ENCODE measurements around the gene FBLL1. TPM values are rescaled to one million over a fixed set of nuclear protein-coding genes. Genes with fewer than 3 reads are reported as not detected.

The FBLL1 gene
- polyA plus RNA-seq = under 1 TPM in 1 of 2 donors, not detected in 1; 0.09 TPM

- no peak within 1 kb of the TSS for H3K27ac ChIP-seq (ENCODE audit: low read depth in 2 of 2, low read length in 1 of 2)
- peaks cover 4 to 11% of the 10 kb centered on the region in 2 donors for H3K27me3 ChIP-seq (ENCODE audit: control insufficient read depth in 1 of 2, insufficient read depth in 2 of 2, low read length in 2 of 2)
- 11 to 19% methylated on average over 35 to 38 of the region's 38 CpGs for WGBS, 2 donors
- no peaks in the 10 kb centered on the region for H3K36me3 ChIP-seq (ENCODE audit: control insufficient read depth in 2 of 2, insufficient read depth in 2 of 2, low read length in 1 of 2)
- H3K9me3 ChIP-seq (ENCODE audit: control insufficient read depth in 2 of 2, insufficient read depth in 1 of 2, low read depth in 1 of 2, low read length in 1 of 2) = peaks cover 3 to 8% of the 10 kb centered on the region in 2 donors
- H3K4me1 ChIP-seq (ENCODE audit: control insufficient read depth in 2 of 2, insufficient read depth in 2 of 2, low read length in 1 of 2) = peaks cover 11 to 12% of the 10 kb centered on the region in 2 donors
- peak within 1 kb of the TSS; percentile 36 to 59 for H3K4me3 ChIP-seq (ENCODE audit: low read depth in 1 of 2, low read length in 2 of 2)
Measured at GRCh38 chr5:168528521-168529373, at the start of gene FBLL1. TSS of gene FBLL1 (plus strand) at chr5:168529305. CDS start at chr5:168529505, 200 bp downstream.

DNA sequence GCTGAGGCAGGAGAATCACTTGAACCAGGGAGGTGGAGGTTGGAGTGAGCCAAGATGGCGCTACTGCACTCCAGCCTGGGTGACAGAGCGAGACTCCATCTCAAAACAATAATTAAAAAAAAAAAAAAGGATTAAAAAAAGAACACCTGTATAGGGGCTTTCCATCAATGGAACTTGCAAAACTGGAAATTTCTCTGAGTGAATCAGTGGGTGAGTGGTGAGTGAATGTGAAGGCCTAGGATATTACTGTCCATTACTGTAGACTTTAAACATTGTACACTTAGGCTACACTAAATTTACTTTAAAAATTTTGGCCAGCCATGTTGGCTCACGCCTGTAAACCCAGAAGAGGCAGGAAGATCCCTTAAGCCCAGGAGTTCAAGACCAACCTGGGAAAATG is 48.5 kb upstream of the FBLL1 start:
- Histone ChIP-seq H3K27me3 (ENCODE audit: control insufficient read depth in 1 of 2, insufficient read depth in 2 of 2, low read length in 2 of 2) (no peaks in the 10 kb centered on the region), H3K9me3 (ENCODE audit: control insufficient read depth in 2 of 2, insufficient read depth in 1 of 2, low read depth in 1 of 2, low read length in 1 of 2) (no peaks in the 10 kb centered on the region), H3K4me3 (ENCODE audit: low read depth in 1 of 2, low read length in 2 of 2) (no peak overlapping the region), H3K4me1 (ENCODE audit: control insufficient read depth in 2 of 2, insufficient read depth in 2 of 2, low read length in 1 of 2) (no peaks in the 10 kb centered on the region), H3K27ac (ENCODE audit: low read depth in 2 of 2, low read length in 1 of 2) (no peak overlapping the region), H3K36me3 (ENCODE audit: control insufficient read depth in 2 of 2, insufficient read depth in 2 of 2, low read length in 1 of 2) (no peaks in the 10 kb centered on the region)
- 73 to 87% methylated on average over 3 of the region's 3 CpGs for WGBS, 2 donors

GRCh38 chr5:168481330-168481788 is 47.7 kb upstream of the FBLL1 start:
- H3K9me3 ChIP-seq (ENCODE audit: control insufficient read depth in 2 of 2, insufficient read depth in 1 of 2, low read depth in 1 of 2, low read length in 1 of 2) = no peaks in the 10 kb centered on the region
- H3K27me3 ChIP-seq (ENCODE audit: control insufficient read depth in 1 of 2, insufficient read depth in 2 of 2, low read length in 2 of 2) = no peaks in the 10 kb centered on the region
- H3K4me3 ChIP-seq (ENCODE audit: low read depth in 1 of 2, low read length in 2 of 2) = no peak overlapping the region
- 35 to 36% methylated on average over 4 of the region's 4 CpGs for WGBS, 2 donors
- no peaks in the 10 kb centered on the region for H3K36me3 ChIP-seq (ENCODE audit: control insufficient read depth in 2 of 2, insufficient read depth in 2 of 2, low read length in 1 of 2)
- no peak overlapping the region for H3K27ac ChIP-seq (ENCODE audit: low read depth in 2 of 2, low read length in 1 of 2)
- no peaks in the 10 kb centered on the region for H3K4me1 ChIP-seq (ENCODE audit: control insufficient read depth in 2 of 2, insufficient read depth in 2 of 2, low read length in 1 of 2)

DNA sequence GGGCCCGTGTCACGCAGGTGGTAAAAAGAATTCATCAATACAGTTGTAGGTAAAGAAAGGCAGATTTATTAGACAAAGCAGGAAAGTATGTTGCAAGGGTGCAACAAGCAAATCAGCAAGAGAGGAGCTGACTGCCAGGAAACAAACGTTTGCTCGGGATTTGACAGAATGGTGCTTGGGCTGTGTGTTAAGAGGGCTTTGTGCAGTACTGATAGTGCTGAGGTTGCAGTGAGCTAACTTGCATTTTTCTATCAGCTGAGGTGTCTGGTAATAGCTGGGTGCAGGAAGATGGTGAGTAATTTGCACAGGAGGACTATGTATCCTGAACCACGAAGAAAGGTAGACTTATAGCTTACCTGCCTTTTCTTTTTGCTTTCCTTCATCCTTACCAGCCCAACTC is 46.7 kb upstream of the FBLL1 start:
- Histone ChIP-seq H3K36me3 (ENCODE audit: control insufficient read depth in 2 of 2, insufficient read depth in 2 of 2, low read length in 1 of 2) (no peaks in the 10 kb centered on the region), H3K27me3 (ENCODE audit: control insufficient read depth in 1 of 2, insufficient read depth in 2 of 2, low read length in 2 of 2) (no peaks in the 10 kb centered on the region), H3K27ac (ENCODE audit: low read depth in 2 of 2, low read length in 1 of 2) (no peak overlapping the region), H3K4me3 (ENCODE audit: low read depth in 1 of 2, low read length in 2 of 2) (no peak overlapping the region), H3K9me3 (ENCODE audit: control insufficient read depth in 2 of 2, insufficient read depth in 1 of 2, low read depth in 1 of 2, low read length in 1 of 2) (no peaks in the 10 kb centered on the region), H3K4me1 (ENCODE audit: control insufficient read depth in 2 of 2, insufficient read depth in 2 of 2, low read length in 1 of 2) (no peaks in the 10 kb centered on the region)
- WGBS, 2 donors = 65% methylated on average over 5 of the region's 5 CpGs

DNA sequence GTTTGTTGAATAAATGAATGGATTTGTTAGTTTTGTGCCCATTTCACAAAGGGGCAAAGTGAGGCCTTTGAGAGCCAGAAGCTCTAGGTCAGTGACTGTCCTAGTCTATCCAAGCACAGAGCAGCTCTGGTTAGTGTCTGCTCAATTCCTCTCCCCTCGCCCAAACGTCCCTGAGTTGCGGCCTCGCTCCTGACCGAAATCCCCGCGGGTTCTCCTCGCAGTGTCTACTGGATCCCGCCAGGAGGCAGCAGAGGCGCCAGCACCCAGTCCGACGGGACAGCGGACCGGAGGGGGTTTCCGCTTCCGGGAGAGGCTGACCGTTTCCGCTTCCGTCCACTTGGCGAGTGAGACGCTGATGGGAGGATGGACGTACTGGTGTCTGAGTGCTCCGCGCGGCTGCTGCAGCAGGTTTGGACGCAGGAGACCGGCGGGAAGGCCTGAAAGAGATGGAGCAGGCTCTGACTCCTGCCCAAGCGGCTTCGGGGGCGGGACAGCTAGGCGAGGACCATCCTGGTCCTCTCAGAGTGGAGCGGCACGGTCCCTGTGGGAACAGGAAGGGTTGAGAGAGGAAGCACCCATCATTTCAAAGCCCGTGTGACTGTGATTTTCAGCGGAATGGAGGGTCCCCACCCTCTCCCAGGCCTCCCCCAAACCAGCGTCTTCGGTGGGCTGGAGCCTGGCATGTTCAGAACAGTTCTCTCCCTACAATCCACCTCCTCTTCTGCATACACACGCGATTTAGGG is 42.8 kb upstream of the FBLL1 start, which contains the start of gene RARS1:
RARS1 (plus strand) TSS at position 336 of the 744 bp plus-strand sequence; CDS start at position 364, 28 bp downstream.
- Histone ChIP-seq H3K4me3 (ENCODE audit: low read depth in 1 of 2, low read length in 2 of 2) (peak within 1 kb of the TSS; percentile 98 to 99), H3K4me1 (ENCODE audit: control insufficient read depth in 2 of 2, insufficient read depth in 2 of 2, low read length in 1 of 2) (no peaks in the 10 kb centered on the region), H3K27ac (ENCODE audit: low read depth in 2 of 2, low read length in 1 of 2) (peak within 1 kb of the TSS; percentile 78 to 87), H3K9me3 (ENCODE audit: control insufficient read depth in 2 of 2, insufficient read depth in 1 of 2, low read depth in 1 of 2, low read length in 1 of 2) (no peaks in the 10 kb centered on the region), H3K36me3 (ENCODE audit: control insufficient read depth in 2 of 2, insufficient read depth in 2 of 2, low read length in 1 of 2) (peaks cover 5 to 7% of the 10 kb centered on the region in 2 donors), H3K27me3 (ENCODE audit: control insufficient read depth in 1 of 2, insufficient read depth in 2 of 2, low read length in 2 of 2) (no peaks in the 10 kb centered on the region)
- WGBS, 2 donors = 0 to 1% methylated on average over 40 of the region's 40 CpGs

DNA sequence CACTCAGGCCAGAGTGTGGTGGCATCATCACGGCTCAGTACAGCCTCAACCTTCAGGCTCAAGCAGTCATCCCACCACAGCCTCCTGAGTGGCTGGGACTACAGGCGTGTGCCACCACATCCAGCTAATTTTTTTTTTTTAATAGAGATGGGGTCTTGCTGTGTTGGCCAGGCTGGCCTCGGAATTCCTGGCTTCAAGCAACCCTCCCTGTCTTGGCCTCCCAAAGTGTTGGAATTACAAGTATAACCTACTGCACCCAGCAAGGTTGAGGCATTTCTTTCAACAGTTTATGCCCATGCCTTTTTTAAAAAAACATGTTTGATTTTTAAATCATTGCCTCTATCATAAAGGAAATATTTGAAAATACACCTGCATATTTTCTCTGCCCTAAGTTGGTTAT is 40.0 kb upstream of the FBLL1 start:
- Histone ChIP-seq H3K9me3 (ENCODE audit: control insufficient read depth in 2 of 2, insufficient read depth in 1 of 2, low read depth in 1 of 2, low read length in 1 of 2) (no peaks in the 10 kb centered on the region), H3K27ac (ENCODE audit: low read depth in 2 of 2, low read length in 1 of 2) (no peak overlapping the region), H3K36me3 (ENCODE audit: control insufficient read depth in 2 of 2, insufficient read depth in 2 of 2, low read length in 1 of 2) (peaks cover 8% of the 10 kb centered on the region in 2 donors), H3K4me1 (ENCODE audit: control insufficient read depth in 2 of 2, insufficient read depth in 2 of 2, low read length in 1 of 2) (no peaks in the 10 kb centered on the region), H3K4me3 (ENCODE audit: low read depth in 1 of 2, low read length in 2 of 2) (no peak overlapping the region), H3K27me3 (ENCODE audit: control insufficient read depth in 1 of 2, insufficient read depth in 2 of 2, low read length in 2 of 2) (no peaks in the 10 kb centered on the region)
- 95 to 97% methylated on average over 3 of the region's 3 CpGs for WGBS, 2 donors

- Histone ChIP-seq H3K4me3 (ENCODE audit: low read depth in 1 of 2, low read length in 2 of 2) (no peak overlapping the region), H3K27me3 (ENCODE audit: control insufficient read depth in 1 of 2, insufficient read depth in 2 of 2, low read length in 2 of 2) (no peaks in the 10 kb centered on the region), H3K4me1 (ENCODE audit: control insufficient read depth in 2 of 2, insufficient read depth in 2 of 2, low read length in 1 of 2) (no peaks in the 10 kb centered on the region), H3K9me3 (ENCODE audit: control insufficient read depth in 2 of 2, insufficient read depth in 1 of 2, low read depth in 1 of 2, low read length in 1 of 2) (no peaks in the 10 kb centered on the region), H3K36me3 (ENCODE audit: control insufficient read depth in 2 of 2, insufficient read depth in 2 of 2, low read length in 1 of 2) (peaks cover 14 to 15% of the 10 kb centered on the region in 2 donors), H3K27ac (ENCODE audit: low read depth in 2 of 2, low read length in 1 of 2) (no peak overlapping the region)
- WGBS, 2 donors = 93% methylated on average over 5 of the region's 5 CpGs
Measured at GRCh38 chr5:168494057-168494555, 35.0 kb upstream of the FBLL1 start.

GRCh38 chr5:168502563-168503237 is 26.4 kb upstream of the FBLL1 start:
- 93 to 94% methylated on average over 7 of the region's 7 CpGs for WGBS, 2 donors
- Histone ChIP-seq H3K36me3 (ENCODE audit: control insufficient read depth in 2 of 2, insufficient read depth in 2 of 2, low read length in 1 of 2) (peaks cover 4 to 10% of the 10 kb centered on the region in 2 donors), H3K27ac (ENCODE audit: low read depth in 2 of 2, low read length in 1 of 2) (no peak overlapping the region), H3K9me3 (ENCODE audit: control insufficient read depth in 2 of 2, insufficient read depth in 1 of 2, low read depth in 1 of 2, low read length in 1 of 2) (no peaks in the 10 kb centered on the region), H3K4me3 (ENCODE audit: low read depth in 1 of 2, low read length in 2 of 2) (no peak overlapping the region), H3K27me3 (ENCODE audit: control insufficient read depth in 1 of 2, insufficient read depth in 2 of 2, low read length in 2 of 2) (no peaks in the 10 kb centered on the region), H3K4me1 (ENCODE audit: control insufficient read depth in 2 of 2, insufficient read depth in 2 of 2, low read length in 1 of 2) (no peaks in the 10 kb centered on the region)

GRCh38 chr5:168513861-168514428 is 15.2 kb upstream of the FBLL1 start:
- H3K27ac ChIP-seq (ENCODE audit: low read depth in 2 of 2, low read length in 1 of 2) = no peak overlapping the region
- no peaks in the 10 kb centered on the region for H3K27me3 ChIP-seq (ENCODE audit: control insufficient read depth in 1 of 2, insufficient read depth in 2 of 2, low read length in 2 of 2)
- H3K9me3 ChIP-seq (ENCODE audit: control insufficient read depth in 2 of 2, insufficient read depth in 1 of 2, low read depth in 1 of 2, low read length in 1 of 2) = no peaks in the 10 kb centered on the region
- no peak overlapping the region for H3K4me3 ChIP-seq (ENCODE audit: low read depth in 1 of 2, low read length in 2 of 2)
- H3K36me3 ChIP-seq (ENCODE audit: control insufficient read depth in 2 of 2, insufficient read depth in 2 of 2, low read length in 1 of 2) = peaks cover 18 to 26% of the 10 kb centered on the region in 2 donors
- H3K4me1 ChIP-seq (ENCODE audit: control insufficient read depth in 2 of 2, insufficient read depth in 2 of 2, low read length in 1 of 2) = no peaks in the 10 kb centered on the region
- WGBS, 2 donors = 95 to 96% methylated on average over 2 of the region's 2 CpGs

All from esophagus (tissue), 2 donors.